Muscle of back (tissue), 11 donors: ENCODE data around the gene KRT81. TPM values are rescaled to one million over a fixed set of nuclear protein-coding genes. Genes with fewer than 3 reads are reported as not detected.
"Not testable (repeated sequence)": the region's sequence is repeated elsewhere in the genome, so short reads cannot be mapped to it uniquely, and the experiment has no call there.

Experiments
- DNase-seq, 3 donors: peaks; one replicate each; pipeline versions ENCODE4 v3.0.0 to v3.0.0-alpha.2; 2013
- polyA plus RNA-seq, 10 donors: library from polyadenylated mRNA; unstranded; fragments of 120-200 nt; gene quantifications; one replicate each; pipeline ENCODE4 v1.2.1, GENCODE V29; 2013; ENCODE audit not compliant: insufficient read length in 10 of 10

The KRT81 gene
- polyA plus RNA-seq, 10 donors: 0.08 to 0.18 (median 0.10) TPM; not detected in 6

DNA sequence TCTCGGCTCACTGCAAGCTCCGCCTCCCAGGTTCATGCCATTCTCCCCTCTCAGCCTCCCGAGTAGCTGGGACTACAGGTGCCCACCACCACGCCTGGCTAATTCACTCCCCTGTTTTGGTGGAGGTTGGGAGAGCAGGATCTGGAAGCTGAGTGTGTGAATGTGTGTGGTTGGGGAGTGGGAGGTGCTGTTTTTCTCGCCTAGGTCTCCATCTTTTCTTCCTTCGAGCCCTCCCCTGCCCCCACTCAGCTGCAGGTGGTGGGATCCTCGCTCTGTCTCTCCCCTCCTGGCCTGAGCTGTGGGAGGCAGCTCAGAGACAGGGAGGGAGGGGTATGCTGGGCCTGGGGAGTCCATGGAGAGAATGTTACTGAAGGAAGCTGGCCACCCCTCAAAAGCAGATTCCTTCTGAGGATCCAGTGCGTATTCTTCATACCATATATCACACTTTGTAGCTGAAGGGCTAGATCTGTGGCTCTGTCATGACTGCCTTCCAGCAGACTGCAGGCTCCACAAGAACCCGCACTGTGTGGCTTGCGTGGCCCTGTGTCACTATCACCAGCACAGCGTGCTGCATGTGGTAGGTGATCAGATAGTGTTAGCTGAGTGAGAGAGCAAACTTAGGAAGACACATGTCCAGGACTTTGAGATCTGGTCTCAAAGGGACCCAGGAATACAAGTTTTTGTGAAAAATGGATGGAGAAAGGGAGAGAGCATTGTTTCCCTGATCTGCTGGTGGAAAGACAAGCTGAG lies 27.1 kb upstream of the KRT81 start:
- DNase-seq: no peak

DNA sequence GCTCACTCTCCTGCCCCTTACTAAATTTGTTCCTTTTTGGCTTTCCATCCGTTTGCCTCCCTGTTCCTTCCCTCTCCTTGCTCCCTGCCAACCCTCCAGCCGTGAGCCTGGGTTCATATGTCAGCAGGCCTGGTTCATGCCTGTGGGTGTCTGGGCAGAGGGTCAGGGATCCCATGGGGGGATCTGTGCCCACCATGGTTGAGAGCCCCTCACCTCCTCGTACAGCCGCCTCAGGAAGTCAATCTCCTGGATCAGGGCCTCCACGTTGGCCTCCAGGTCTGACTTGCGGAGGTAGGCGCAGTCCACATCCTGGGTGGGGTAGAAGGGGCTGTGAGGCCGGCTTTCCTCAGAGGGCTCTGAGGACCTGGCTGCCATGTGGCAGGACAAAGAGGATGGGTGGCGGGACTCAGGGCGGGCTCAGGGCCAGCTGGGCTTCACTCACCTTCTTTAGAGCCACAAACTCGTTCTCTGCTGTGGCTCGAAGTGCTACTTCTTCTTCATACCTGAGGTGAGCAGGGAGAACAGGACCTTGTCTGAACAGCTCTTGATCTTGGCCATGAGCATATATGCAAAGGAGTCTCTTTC lies 26.2 kb upstream of the KRT81 start:
- DNase-seq: no peak

GRCh38 chr12:52316701-52317100 lies 25.4 kb upstream of the KRT81 start:
- DNase-seq: no peak

DNA sequence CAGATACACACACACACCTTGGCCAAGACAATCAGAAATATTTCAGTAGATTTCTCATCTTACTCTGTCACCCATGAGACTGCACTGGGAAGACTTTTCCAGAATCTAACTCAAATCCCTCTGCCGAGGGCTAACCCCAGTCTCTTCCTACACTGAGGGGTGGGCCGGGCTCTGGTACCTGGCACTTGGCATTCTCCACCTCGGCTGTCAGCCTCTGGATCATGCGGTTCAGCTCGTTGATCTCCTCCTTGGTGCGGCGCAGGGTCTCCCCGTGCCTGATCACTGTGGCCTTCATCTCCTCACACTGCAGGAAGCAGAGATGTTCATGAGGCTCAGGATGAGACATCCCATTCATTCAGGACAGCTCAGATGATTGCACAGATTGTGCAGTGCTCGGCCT lies 25.0 kb upstream of the KRT81 start:
- DNase-seq: no peak

- DNase-seq: not testable (repeated sequence)
Observed at GRCh38 chr12:52315721-52316120, 24.4 kb upstream of the KRT81 start.

DNA sequence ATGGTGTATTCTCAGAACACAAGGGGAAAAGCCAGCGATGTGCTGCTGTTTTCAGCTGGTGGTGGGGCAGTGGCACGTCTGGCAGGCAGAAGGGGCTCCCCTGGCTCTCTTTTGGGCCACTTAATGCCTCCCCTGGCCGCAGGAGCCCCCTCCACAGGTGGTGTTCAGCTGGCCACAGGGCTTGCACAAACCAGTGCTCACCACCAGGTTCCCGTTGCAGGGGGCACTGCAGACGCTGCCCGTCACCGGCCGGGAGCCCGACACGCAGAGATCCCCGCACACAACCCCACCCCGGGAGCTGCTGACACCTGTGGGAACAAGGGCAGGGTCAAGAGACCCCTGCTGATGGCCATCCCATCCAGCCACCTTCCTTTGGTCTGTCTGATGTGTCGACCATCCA lies 23.2 kb upstream of the KRT81 start:
- no peak for DNase-seq

GRCh38 chr12:52313926-52314325 lies 22.6 kb upstream of the KRT81 start:
- no peak for DNase-seq

DNA sequence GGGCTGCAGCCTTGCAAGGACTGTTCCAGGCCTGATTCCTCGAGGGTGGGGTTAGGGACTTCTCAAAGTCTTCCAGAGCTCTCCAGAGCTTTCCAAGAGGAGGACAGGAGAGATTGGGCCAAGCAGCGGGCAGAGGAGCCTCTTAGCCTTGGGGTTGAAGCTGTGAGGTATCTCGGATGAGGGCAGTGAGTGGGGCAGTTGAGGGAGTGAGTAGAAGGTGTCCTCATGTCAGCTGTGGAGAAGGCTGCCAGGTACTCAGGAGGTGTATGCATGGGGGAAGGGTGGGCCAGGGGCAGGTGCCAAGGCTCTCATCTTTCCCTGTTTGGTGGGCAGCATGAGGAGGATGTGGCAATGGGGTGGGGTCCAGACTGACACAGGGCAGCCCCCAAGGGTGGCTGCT lies 22.1 kb upstream of the KRT81 start:
- DNase-seq: no peak

DNA sequence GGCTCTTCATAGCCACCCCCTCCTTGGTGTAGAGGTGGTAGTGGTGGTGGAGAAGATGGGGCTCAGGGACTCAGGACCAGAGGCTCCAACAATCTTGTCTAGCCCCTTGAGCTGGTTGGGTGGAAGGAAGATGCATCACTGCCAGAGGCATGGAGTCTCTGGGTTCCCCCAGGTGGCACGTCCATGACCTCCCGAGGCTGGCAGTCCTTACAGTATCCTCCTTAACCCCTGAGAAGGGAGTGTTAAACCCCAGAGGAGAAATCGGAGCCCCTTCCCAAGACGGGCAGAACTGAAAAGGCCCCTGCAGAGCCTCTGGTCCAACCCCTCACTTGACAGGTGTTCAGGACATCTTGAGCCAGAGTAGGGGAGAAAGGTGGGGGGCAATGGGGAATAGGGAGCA lies 20.8 kb upstream of the KRT81 start:
- DNase-seq: no peak

- DNase-seq: peak in 2 of 3 donors; percentile 3 to 26
Observed at GRCh38 chr12:52311285-52311648, 19.9 kb upstream of the KRT81 start.

GRCh38 chr12:52310622-52311284 lies 19.4 kb upstream of the KRT81 start:
- no peak for DNase-seq

DNA sequence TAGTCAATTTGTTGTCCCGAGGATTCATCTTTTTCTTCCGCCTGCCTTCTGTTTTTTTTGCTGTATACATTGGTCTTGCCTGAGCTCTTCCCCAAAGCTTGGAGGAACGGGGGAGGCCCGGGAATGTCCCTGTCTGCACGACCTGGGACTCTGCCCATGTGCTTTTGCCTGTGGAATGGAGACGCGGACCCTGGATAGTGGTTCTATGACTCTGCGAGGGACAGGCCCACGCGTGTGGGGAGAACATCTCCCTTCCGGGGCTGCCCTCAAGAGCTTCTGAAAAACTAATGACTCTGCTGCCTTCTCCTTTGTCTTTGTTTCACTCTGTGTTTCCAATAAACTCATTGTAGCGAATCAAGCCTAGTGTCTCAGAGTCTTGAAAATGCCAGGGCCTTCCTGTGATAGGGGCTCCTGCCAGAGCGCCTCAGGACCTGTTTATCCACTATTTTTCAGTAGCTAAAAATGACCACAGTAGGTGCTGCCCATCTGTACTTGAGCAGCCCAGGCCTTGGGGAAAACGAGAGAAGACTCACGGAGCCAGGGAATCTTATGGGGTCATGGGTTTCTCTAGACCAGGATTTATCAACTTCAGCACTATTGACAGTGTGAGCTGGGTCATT lies 17.6 kb upstream of the KRT81 start:
- DNase-seq: no peak

- peak; percentile 48 to 84 (median 68) for DNase-seq
Observed at GRCh38 chr12:52307836-52308805, 16.8 kb upstream of the KRT81 start.

- no peak for DNase-seq
Observed at GRCh38 chr12:52306731-52307130, 15.4 kb upstream of the KRT81 start.

- DNase-seq: no peak
Observed at GRCh38 chr12:52305921-52306705, 14.8 kb upstream of the KRT81 start.

GRCh38 chr12:52304941-52305411 lies 13.6 kb upstream of the KRT81 start:
- not testable (repeated sequence) for DNase-seq

DNA sequence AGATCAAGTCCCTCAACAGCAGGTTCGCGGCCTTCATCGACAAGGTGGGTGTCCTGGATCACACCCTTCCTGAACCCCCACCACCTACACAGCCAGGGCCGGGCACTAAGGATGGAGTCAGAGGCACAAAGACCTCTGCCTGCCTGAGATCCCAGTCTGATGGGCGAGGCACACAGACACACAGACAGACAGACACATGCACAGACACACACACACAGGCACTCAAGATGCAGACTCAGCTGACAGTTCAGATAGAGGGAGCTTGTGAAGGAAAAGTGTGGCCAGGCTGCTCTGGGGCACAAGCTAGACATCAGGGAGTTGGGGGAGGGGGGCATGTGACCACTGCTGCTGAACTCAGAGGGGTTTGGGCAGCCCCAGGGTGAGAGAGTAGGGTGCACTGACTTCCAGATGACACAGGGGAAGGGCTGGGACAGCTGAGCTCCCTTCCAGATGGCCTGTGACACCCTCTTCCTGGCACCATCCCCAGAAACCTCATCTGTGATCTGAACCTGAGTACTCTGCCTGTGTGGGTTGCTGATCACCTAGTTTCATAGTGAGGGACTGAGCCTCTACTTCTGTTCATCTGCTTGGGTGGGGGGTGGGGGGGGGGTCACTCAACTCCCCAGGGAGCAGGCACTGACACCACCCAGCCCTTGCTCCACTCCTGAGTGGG lies 11.0 kb upstream of the KRT81 start:
- not testable (repeated sequence) for DNase-seq

DNA sequence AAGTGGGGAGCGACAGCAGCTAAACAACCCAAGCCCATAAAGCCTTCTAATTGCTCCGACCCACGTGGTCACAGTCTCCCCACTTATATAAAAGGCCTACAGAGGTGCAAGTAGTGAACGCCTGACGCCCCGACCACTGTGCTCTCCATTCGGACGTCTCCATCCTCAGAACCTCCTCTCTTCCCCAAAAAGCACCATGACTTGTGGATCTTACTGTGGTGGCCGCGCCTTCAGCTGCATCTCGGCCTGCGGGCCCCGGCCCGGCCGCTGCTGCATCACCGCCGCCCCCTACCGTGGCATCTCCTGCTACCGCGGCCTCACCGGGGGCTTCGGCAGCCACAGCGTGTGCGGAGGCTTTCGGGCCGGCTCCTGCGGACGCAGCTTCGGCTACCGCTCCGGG lies 10.4 kb upstream of the KRT81 start:
- not testable (repeated sequence) for DNase-seq

DNA sequence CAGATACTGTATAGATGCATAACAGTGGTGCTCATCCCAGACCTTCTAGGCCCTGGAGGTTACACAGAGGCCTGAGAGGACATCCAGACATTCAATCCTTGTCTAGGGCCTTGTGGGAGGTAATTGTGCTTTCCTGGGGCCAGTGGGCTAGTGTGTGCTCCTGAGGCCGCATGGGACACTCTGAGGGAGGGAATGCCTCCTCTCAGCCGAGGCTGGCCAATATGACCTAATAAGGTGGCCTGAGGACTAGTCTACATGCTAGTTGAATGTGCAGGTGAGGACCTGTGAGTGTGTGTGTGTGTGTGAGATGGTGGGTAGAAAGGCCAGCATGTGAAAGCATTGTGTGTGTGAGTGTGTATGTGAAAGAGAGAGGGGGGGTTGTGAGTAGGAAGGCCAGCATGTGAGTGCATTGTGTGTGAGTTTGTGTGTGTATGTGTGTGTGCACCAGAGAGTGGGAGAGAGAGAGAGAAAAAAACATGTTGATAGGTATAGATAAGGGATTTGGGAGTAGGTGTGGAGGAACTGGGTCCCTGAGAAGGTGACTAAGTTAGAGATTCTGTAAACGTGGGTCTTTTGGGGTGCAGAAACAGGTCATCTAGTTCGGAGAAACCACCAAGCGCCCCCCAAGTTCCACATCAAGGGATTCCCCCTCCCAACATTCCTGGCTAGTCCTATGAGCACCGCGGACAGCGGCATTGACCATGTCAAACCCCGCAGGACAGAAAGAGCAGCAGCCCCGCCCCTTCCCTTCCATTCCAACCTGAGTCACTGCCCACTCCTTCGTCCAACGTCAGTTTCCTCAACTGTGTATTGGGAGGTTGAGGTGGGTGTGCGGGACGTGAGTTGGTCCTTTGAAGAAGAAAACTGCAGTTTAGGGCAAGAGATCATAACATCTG lies 9.7 kb upstream of the KRT81 start:
- no peak for DNase-seq
